SW480 (cell line): ENCODE results near the gene RPL36A.
A peak's percentile ranks its signal among the peaks of the same experiment; 100 is the strongest.

Source experiments
- DNase-seq: peaks from one replicate; pipeline ENCODE4 v3.0.0-alpha.2; 2016; ENCODE audit warnings: low spot score

RPL36A gene

GRCh38 chrX:101393530-101394305, 2.9 kb downstream of the RPL36A start:
- DNase-seq: no peak

GRCh38 chrX:101394372-101394771, 3.6 kb downstream of the RPL36A start:
- no peak for DNase-seq

- no peak for DNase-seq
These were observed 5.0 kb downstream of the RPL36A start for GRCh38 chrX:101395789-101396188.

- DNase-seq: no peak
These were observed 7.0 kb downstream of the RPL36A start for GRCh38 chrX:101397779-101398178.

GRCh38 chrX:101398694-101399093, 7.9 kb downstream of the RPL36A start:
- DNase-seq: no peak

GRCh38 chrX:101399825-101400224, 9.0 kb downstream of the RPL36A start:
- no peak for DNase-seq

GRCh38 chrX:101407167-101407747, 16.4 kb downstream of the RPL36A start:
- DNase-seq: no peak

- peak; percentile 99 for DNase-seq
These were observed 17.1 kb downstream of the RPL36A start, which contains the start of the genes GLA and HNRNPH2 for GRCh38 chrX:101407748-101408531. TSS of gene GLA (minus strand) at chrX:101407925. CDS start at chrX:101407903, 22 bp downstream. TSS of gene HNRNPH2 (plus strand) at chrX:101408222. CDS start at chrX:101411989, 3,767 bp downstream.

- no peak for DNase-seq
These were observed 17.7 kb downstream of the RPL36A start for GRCh38 chrX:101408532-101408841.

- DNase-seq: no peak
These were observed 18.2 kb downstream of the RPL36A start for GRCh38 chrX:101409043-101409442.

- no peak for DNase-seq
These were observed 19.6 kb downstream of the RPL36A start for GRCh38 chrX:101410461-101410860.

GRCh38 chrX:101411984-101412383, 21.2 kb downstream of the RPL36A start:
- no peak for DNase-seq

- peak; percentile 55 for DNase-seq
These were observed 24.7 kb downstream of the RPL36A start for GRCh38 chrX:101415180-101416145.

GRCh38 chrX:101416691-101417090, 25.9 kb downstream of the RPL36A start:
- no peak for DNase-seq

- DNase-seq: no peak
These were observed 26.4 kb downstream of the RPL36A start for GRCh38 chrX:101417190-101417589.

GRCh38 chrX:101417981-101418841, 27.4 kb downstream of the RPL36A start:
- DNase-seq: peak; percentile 33

GRCh38 chrX:101419489-101419888, 28.7 kb downstream of the RPL36A start:
- DNase-seq: no peak

- no peak for DNase-seq
These were observed 37.1 kb downstream of the RPL36A start for GRCh38 chrX:101427954-101428353.

- DNase-seq: no peak
These were observed 39.1 kb downstream of the RPL36A start for GRCh38 chrX:101429934-101430333.

- no peak for DNase-seq
These were observed 39.8 kb downstream of the RPL36A start for GRCh38 chrX:101430457-101431078.
